ENCODE measurements around the gene CSRNP3.

CSRNP3 gene

GRCh38 chr2:165566008-165566407 is 96.5 kb downstream of the CSRNP3 start:
- H3K4me3 ChIP-seq (ENCODE audit: low read depth, low read length), result no peak overlapping the region
- TF ChIP-seq CTCF (IDR thresholded peaks at IDR 0.05; ENCODE audit: low read depth, low read length, missing control alignments), result no peak
- DNase-seq (ENCODE audit: low read depth), result no peak

DNA sequence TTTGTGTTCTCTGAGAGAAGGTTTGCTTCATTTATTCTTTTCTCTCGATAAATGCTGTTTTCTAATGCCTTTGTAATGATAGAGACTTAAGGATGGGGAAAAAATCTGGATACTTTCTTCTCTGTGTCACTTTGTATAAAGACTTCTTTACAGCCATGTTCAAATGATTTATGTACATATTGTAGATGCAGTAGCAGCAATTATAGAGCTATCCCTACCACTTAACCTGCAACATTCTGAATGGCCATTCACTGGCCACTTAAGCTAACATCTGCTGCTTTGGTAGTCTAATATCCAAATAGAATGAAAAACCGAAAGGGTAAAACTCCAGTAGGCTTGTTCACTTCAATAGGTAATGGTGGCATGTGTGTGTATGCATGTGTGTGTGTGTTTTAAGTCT is 97.8 kb downstream of the CSRNP3 start:
- DNase-seq (ENCODE audit: low read depth), result no peak
- no peak overlapping the region for H3K4me3 ChIP-seq (ENCODE audit: low read depth, low read length)
- TF ChIP-seq CTCF (IDR thresholded peaks at IDR 0.05; ENCODE audit: low read depth, low read length, missing control alignments), result no peak

DNA sequence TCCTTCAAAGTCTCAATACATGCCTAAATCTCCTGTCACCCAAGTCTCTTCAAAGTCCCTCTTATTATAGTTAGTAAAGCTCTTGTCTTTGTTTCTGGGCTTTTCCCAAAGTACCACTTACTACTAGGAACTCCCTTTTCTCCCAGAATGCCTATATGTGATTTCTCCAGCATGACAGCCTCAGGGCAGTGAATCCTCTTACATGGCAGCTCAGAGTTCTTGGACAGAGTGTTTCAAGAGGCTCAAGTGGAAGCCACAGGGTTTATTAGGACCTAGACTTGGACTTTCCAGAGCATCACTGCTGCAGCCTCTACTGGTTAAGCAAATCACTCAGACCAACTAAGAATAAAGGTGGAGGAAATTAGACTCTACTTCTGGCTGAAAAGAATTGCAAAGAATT is 98.9 kb downstream of the CSRNP3 start:
- DNase-seq (ENCODE audit: low read depth), result no peak
- TF ChIP-seq CTCF (IDR thresholded peaks at IDR 0.05; ENCODE audit: low read depth, low read length, missing control alignments), result no peak
- no peak overlapping the region for H3K4me3 ChIP-seq (ENCODE audit: low read depth, low read length)

DNA sequence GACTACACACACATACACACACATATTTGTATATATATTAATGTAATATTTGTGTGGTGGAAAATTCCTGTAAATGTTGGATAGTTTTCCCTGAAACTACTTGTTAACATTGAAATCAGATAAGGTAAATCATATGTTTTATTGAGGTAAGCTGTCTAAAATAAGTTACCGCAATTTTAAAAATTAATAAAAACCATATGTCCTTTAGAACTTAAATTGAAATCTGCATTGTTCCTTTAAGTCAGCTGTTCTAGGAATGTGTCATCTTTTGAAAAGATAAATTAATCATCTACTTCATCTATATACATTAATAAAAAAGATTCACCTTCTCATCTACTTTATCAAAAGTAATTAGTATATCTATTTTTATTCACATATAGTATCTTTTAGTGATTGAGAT is 102.0 kb downstream of the CSRNP3 start:
- no peak overlapping the region for H3K4me3 ChIP-seq (ENCODE audit: low read depth, low read length)
- no peak for DNase-seq (ENCODE audit: low read depth)
- no peak for TF ChIP-seq CTCF (IDR thresholded peaks at IDR 0.05; ENCODE audit: low read depth, low read length, missing control alignments)

GRCh38 chr2:165572151-165572550 is 102.7 kb downstream of the CSRNP3 start:
- DNase-seq (ENCODE audit: low read depth), result no peak
- H3K4me3 ChIP-seq (ENCODE audit: low read depth, low read length), result no peak overlapping the region
- no peak for TF ChIP-seq CTCF (IDR thresholded peaks at IDR 0.05; ENCODE audit: low read depth, low read length, missing control alignments)

GRCh38 chr2:165573534-165574461 is 104.3 kb downstream of the CSRNP3 start:
- no peak for TF ChIP-seq CTCF (IDR thresholded peaks at IDR 0.05; ENCODE audit: low read depth, low read length, missing control alignments)
- DNase-seq (ENCODE audit: low read depth), result no peak
- no peak overlapping the region for H3K4me3 ChIP-seq (ENCODE audit: low read depth, low read length)

Measured in GM12864 (cell line).